HFFc6 (cell line): ENCODE results near the gene NDEL1. TPM values are rescaled to one million over a fixed set of nuclear protein-coding genes. Genes with fewer than 3 reads are reported as not detected.

Experiments used
- DNase-seq: peaks from one replicate; pipeline ENCODE4 v3.0.0-alpha.2; 2018
- H3K27ac Mint-ChIP-seq: 2 replicates; pipeline ENCODE4 v1.8.0; 2020; ENCODE audit warnings: mild to moderate bottlenecking, mixed read lengths
- H3K27me3 Mint-ChIP-seq: 2 replicates; pipeline ENCODE4 v1.8.0; 2021; ENCODE audit warnings: mild to moderate bottlenecking, moderate library complexity, mixed read lengths; ENCODE audit not compliant: insufficient read depth
- H3K36me3 Mint-ChIP-seq: 2 replicates; pipeline ENCODE4 v1.8.0; 2021; ENCODE audit warnings: low read depth, mixed read lengths
- H3K4me1 Mint-ChIP-seq: 2 replicates; pipeline ENCODE4 v1.8.0; 2020; ENCODE audit warnings: low read depth, mixed read lengths
- H3K4me3 Mint-ChIP-seq: 2 replicates; pipeline ENCODE4 v1.8.0; 2020; ENCODE audit warnings: mild to moderate bottlenecking, moderate library complexity, mixed read lengths
- H3K9me3 Mint-ChIP-seq: 2 replicates; pipeline ENCODE4 v1.8.0; 2020; ENCODE audit warnings: mild to moderate bottlenecking, mixed read lengths
- total RNA-seq, 6 experiments: library from RNA; stranded (reverse); fragmentation: NEBNext Ultra II Directional; extraction: Animal tissue kit (Norgen Biotek cat#: 25700); gene quantifications; 2 replicates in 1 of 6; 3 replicates in 5 of 6; pipeline ENCODE4 v1.2.3, GENCODE V29; 2021
- TF ChIP-seq, protein P1 (sequence below): fragments of 200-600 bp; sonication (generic); IDR thresholded peaks from 2 replicates; pipeline ENCODE4 v1.5.0; 2021; ENCODE audit warnings: antibody characterized with exemption, mild to moderate bottlenecking

Gene NDEL1
- total RNA-seq, 6 experiments from 2014 or later: 65.4 to 79.1 (median 69.2) TPM

DNA sequence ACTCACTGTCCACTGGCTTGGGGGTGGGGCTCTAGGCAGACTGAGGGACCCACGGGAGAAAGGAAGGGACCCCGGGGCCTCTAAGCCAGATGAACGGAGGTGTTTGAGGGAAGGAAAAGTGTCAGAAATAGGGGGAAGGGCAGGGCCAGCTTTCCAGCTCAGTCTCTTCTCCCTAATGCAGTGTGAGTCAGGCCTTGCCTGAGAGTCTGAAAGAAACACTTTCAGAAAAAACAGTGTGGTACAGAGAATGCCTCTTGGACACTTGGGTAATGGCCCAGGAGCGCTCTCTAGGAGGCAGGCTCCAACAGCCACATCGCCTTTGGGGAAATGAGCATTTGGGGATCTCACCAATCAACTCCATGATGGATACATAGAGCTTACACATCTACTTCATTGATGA, 46.9 kb downstream of the NDEL1 start:
- H3K4me3 Mint-ChIP-seq: no peak overlapping the region
- TF ChIP-seq, protein P1, sequence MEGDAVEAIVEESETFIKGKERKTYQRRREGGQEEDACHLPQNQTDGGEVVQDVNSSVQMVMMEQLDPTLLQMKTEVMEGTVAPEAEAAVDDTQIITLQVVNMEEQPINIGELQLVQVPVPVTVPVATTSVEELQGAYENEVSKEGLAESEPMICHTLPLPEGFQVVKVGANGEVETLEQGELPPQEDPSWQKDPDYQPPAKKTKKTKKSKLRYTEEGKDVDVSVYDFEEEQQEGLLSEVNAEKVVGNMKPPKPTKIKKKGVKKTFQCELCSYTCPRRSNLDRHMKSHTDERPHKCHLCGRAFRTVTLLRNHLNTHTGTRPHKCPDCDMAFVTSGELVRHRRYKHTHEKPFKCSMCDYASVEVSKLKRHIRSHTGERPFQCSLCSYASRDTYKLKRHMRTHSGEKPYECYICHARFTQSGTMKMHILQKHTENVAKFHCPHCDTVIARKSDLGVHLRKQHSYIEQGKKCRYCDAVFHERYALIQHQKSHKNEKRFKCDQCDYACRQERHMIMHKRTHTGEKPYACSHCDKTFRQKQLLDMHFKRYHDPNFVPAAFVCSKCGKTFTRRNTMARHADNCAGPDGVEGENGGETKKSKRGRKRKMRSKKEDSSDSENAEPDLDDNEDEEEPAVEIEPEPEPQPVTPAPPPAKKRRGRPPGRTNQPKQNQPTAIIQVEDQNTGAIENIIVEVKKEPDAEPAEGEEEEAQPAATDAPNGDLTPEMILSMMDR: no peak
- H3K27ac Mint-ChIP-seq: peak overlapping the region; percentile 51
- DNase-seq: no peak
- H3K36me3 Mint-ChIP-seq: peaks cover 58% of the 10 kb centered on the region
- peaks cover 34% of the 10 kb centered on the region for H3K4me1 Mint-ChIP-seq
- peaks cover 3% of the 10 kb centered on the region for H3K27me3 Mint-ChIP-seq
- H3K9me3 Mint-ChIP-seq: peaks cover 11% of the 10 kb centered on the region

DNA sequence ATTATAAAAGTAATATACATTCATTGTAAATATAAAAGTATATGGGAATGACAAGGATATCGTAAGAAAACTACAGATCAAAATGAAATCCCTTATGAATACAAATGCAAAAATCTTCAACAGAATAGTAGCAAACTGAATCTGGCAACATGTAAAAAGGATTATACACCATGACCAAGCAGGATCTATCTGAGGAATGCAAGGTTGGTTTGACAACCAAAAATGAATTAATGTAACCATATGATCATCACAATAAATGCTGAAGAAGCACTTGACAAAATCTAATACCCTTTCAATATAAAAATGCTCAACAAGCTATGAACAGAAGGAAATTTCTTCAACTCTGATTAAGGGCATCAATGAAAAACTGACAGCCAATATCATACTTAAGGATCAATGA, 48.8 kb downstream of the NDEL1 start:
- no peak overlapping the region for H3K4me3 Mint-ChIP-seq
- peaks cover 36% of the 10 kb centered on the region for H3K4me1 Mint-ChIP-seq
- H3K27ac Mint-ChIP-seq: no peak overlapping the region
- H3K9me3 Mint-ChIP-seq: peaks cover 11% of the 10 kb centered on the region
- DNase-seq: no peak
- H3K27me3 Mint-ChIP-seq: peaks cover 5% of the 10 kb centered on the region
- H3K36me3 Mint-ChIP-seq: peaks cover 61% of the 10 kb centered on the region
- TF ChIP-seq, protein P1: no peak

DNA sequence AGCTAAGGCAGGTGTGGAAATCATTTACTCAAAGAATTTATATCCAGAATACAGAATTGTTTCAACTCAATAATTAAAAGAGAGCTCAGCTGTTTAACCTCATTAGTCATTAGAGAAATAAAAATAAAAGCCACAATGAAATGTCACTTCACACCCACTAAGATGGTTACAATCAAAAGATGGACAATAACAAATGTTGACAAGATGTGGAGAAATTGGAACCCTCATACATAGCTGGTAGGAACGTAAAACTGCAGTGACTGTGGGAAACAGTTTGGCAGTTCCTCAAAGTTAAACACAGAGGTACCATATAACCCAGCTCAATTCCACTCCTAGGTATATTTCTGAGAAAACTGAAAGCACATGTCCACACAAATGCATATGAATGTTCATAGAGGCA, 49.8 kb downstream of the NDEL1 start:
- Mint-ChIP-seq H3K4me1 (peaks cover 37% of the 10 kb centered on the region), H3K27ac (no peak overlapping the region), H3K9me3 (peaks cover 11% of the 10 kb centered on the region), H3K27me3 (peaks cover 5% of the 10 kb centered on the region), H3K4me3 (no peak overlapping the region), H3K36me3 (peaks cover 61% of the 10 kb centered on the region)
- TF ChIP-seq, protein P1: no peak
- DNase-seq: no peak

DNA sequence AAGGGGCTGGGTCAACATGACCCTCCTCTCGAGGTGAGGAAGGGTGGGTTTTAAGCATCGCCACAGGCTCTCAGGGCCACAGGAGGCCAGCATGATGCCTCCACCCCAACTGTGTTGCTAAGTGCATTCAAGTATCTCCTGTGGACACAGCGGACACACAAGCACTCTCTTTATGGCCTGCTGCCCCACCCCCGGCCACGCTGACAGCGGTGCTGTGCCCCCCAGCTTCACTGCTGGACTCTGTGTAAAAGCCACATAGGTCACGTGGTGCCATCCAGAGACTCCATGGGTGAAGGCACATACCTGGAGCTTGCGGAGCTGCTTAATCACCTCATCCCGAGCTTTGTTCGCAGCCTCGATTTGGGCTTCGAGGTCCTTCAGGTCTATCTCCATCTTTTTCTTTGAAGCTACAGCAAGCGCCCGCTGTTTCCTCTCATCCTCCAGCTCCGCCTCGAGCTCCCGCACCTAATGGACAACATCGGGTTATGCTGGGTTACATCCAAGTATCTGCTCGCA, 51.5 kb downstream of the NDEL1 start:
- H3K27ac Mint-ChIP-seq: peak overlapping the region; percentile 18; the same call in 1 of the 2 replicates
- H3K4me3 Mint-ChIP-seq: no peak overlapping the region
- H3K27me3 Mint-ChIP-seq: peaks cover 5% of the 10 kb centered on the region
- peaks cover 55% of the 10 kb centered on the region for H3K36me3 Mint-ChIP-seq
- TF ChIP-seq, protein P1: no peak
- peaks cover 39% of the 10 kb centered on the region for H3K4me1 Mint-ChIP-seq
- peaks cover 11% of the 10 kb centered on the region for H3K9me3 Mint-ChIP-seq
- no peak for DNase-seq

DNA sequence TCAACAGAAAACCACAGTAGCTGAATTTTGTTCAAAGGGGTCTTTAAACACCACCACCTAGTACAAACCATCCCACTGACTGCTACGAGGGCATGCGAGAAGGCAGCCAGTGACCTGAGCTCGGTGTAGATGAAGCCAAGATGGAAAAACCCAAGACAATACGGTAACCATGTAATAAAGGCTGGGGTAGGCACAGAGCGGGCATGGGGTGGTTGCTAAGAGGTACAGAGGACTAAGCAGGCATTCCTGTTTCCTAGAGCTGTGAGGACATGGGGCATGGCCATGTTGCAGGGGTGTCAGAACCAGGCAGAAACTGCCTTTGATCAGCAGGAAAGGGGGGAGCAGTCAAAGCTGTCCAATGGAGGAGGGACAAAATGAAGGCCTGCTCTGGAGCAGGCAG, 52.1 kb downstream of the NDEL1 start:
- H3K9me3 Mint-ChIP-seq: peaks cover 11% of the 10 kb centered on the region
- H3K27ac Mint-ChIP-seq: peak overlapping the region; percentile 86
- H3K4me1 Mint-ChIP-seq: peaks cover 34% of the 10 kb centered on the region
- peaks cover 5% of the 10 kb centered on the region for H3K27me3 Mint-ChIP-seq
- no peak for DNase-seq
- TF ChIP-seq, protein P1: no peak
- peaks cover 50% of the 10 kb centered on the region for H3K36me3 Mint-ChIP-seq
- H3K4me3 Mint-ChIP-seq: no peak overlapping the region

DNA sequence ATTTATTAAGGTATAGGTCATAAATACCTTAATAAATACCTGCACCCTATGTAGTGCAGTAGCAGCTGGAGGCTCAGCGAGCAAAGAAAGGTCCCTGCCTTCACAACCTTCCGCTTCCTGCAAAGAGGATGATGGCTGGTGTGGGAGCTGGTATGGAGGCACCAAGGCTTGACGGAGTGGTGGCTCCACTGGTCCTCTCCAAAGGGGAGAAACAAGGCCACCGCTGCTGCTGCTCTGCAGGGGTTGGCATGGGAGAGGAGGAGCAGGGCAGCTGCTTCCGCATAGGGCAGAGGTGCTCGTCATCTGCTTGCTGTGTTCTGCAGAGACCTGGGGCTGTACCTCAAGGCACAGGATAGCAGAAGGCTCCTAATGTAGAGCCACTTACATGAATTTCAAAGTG, 52.8 kb downstream of the NDEL1 start:
- TF ChIP-seq, protein P1: no peak
- no peak for DNase-seq
- Mint-ChIP-seq H3K9me3 (peaks cover 11% of the 10 kb centered on the region), H3K27ac (peak overlapping the region; percentile 86), H3K4me3 (no peak overlapping the region), H3K4me1 (peaks cover 31% of the 10 kb centered on the region), H3K36me3 (peaks cover 42% of the 10 kb centered on the region), H3K27me3 (peaks cover 5% of the 10 kb centered on the region)
